GM19468 (cell line): ENCODE measurements around the gene FARP1.

Experiments
- ATAC-seq: cut with Tn5 transposase; IDR thresholded peaks from one replicate; pipeline ENCODE4 v1.9.1; 2021; ENCODE audit warnings: mild to moderate bottlenecking, moderate library complexity, moderate number of reproducible peaks; ENCODE audit not compliant: unreplicated experiment; ENCODE audit errors: extremely low read depth

The FARP1 gene

GRCh38 chr13:98299235-98299965 lies 156.5 kb downstream of the FARP1 start:
- ATAC-seq: no peak

DNA sequence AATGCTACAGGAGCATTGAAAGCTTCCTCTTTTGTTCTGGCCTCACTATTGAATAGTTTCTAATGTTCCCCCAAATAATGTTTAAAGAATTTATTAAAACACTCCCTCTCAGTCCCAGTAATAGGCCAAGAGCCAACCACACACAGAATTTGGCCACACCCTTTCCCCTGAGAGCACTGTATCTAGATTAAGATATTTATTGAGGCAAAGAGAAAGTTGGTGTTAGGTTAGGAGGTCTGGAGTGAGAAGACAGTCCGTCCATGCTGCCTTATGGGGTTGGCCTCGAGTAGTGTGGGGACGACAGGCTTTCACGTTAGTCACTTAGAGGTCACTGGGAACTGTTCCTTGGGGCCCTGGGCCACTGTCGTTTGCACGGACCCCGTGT lies 157.1 kb downstream of the FARP1 start:
- no peak for ATAC-seq

DNA sequence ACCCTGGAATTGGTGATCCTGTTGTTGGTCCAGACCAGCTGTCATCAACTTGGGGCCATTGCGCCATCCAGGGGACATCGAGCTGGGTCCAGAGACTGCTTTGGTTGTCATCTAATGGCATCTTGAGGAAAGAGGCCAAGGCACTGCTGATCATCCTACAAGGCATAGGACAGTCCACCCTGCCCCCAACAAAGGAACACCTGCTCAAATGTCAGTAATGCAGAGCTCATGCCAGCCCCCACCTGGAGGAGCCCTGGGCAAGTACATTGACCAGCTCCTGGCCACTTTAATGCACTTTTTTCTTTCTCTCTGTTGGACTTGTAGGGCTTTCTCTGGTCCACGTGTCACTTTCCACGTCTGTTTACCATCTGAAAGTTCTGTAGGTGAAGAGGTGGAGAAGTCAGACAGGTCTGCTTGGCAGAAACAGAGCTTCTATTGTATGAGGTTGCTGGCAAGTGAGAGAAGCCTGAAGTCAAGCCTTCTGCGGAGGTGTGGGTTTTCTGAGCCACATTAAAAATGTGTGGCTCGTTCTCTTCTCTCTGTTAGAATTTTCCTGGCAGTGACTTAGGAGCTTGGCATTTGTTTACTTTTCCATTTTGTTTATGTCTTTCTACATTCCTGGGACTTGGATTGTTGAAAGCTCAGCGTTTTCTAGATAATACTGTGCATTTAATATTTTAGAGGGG lies 158.2 kb downstream of the FARP1 start:
- ATAC-seq: no peak

GRCh38 chr13:98301721-98302120 lies 158.8 kb downstream of the FARP1 start:
- no peak for ATAC-seq

- ATAC-seq: no peak
Observed at GRCh38 chr13:98303858-98304257, 161.0 kb downstream of the FARP1 start.

- no peak for ATAC-seq
Observed at GRCh38 chr13:98305670-98306069, 162.8 kb downstream of the FARP1 start.

GRCh38 chr13:98307463-98308085 lies 164.7 kb downstream of the FARP1 start:
- ATAC-seq: no peak

GRCh38 chr13:98308086-98308911 lies 165.4 kb downstream of the FARP1 start:
- ATAC-seq: no peak

GRCh38 chr13:98309569-98310335 lies 166.9 kb downstream of the FARP1 start:
- ATAC-seq: no peak

DNA sequence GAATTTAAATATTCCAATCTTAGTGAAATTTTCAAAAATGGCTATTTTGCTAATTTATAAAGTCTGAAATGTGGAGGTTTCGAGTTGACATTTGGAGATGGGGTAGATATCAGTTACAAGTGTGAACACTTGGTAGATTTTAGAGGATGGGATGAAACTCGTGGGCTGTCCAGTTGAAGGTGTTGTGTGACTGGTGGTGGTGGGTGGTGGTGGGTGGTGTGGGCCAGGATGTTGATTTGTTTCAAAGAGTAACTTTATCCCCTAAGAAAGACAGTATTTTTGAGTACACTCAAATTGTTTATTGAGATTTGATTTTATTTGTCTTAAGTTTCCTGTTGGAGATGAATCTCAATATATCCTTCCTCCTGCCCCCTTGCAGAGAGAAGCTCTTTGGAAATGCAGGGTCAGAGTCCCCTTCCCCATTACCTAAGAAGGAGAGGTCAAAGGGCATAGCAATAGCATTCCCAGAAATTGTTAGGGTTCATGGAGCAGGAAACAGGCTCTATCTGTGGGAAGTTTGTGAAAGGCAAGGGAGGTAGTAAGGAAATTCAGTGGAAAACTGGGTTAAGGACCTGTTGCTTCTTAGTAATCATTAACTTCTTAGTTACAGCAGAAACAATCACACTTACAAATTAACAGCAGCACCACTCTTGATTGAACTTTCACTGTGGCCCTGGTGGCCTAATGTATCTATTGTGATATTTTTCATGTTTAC lies 167.7 kb downstream of the FARP1 start:
- no peak for ATAC-seq

DNA sequence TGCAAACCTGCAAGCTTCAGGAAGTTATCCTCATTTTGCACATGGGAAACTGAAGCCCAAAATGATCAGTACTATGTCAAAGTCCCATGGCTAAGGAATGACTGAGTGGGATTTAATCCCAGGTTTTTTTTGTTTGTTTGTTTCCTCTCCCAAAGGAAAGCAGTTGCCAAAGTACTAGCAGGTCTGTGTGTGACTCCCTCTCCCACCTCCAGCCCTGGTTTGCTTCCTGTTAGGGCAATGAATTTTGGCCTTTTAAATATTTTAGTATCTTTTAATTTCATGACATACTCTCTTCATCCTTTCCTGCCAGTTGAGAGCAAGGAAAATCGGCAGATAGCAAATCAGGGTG lies 168.3 kb downstream of the FARP1 start:
- no peak for ATAC-seq

DNA sequence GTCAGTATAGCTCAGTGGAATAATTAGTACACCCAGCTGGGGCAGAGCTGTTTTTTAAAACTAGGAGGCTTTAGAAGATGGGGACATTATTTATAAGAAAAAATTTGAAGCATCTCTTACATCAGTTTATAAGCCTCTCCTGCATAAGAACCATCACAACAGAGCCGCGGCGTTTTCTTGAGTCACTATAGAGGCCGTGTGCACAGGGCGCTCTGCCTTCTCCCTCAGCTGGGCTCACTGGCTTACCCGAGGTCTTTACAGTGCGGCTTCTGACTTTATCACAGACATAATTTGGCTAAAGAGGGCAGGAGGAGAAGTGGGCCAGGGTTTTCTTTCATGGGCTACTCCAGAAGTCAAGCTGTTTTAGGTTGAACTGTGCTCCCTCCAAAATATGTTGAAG lies 169.7 kb downstream of the FARP1 start:
- no peak for ATAC-seq

GRCh38 chr13:98313023-98313921 lies 170.4 kb downstream of the FARP1 start:
- ATAC-seq: no peak

- ATAC-seq: no peak
Observed at GRCh38 chr13:98313922-98314292, 171.0 kb downstream of the FARP1 start.

DNA sequence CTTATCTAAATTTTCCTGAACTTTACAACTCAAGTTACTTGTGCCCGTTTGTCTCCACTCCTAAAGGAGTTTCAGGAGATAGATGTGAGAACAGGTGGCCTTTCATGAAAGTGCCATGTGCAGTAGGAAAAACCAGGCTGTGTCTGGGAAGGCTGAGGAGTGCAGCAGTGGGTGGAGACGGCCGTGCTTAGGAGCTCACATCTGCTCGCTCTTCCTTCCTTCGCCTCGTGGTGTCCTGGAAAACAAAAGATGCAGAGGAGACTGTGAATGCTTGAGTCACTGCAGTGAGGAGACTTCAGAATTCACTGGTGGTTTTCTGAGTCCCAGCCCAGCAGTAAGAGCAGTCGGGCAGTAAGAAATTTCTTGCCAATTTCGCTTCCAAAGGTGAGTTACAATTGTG lies 172.6 kb downstream of the FARP1 start:
- no peak for ATAC-seq

- ATAC-seq: no peak
Observed at GRCh38 chr13:98315902-98316301, 173.0 kb downstream of the FARP1 start.

- ATAC-seq: no peak
Observed at GRCh38 chr13:98317573-98318171, 174.8 kb downstream of the FARP1 start.

DNA sequence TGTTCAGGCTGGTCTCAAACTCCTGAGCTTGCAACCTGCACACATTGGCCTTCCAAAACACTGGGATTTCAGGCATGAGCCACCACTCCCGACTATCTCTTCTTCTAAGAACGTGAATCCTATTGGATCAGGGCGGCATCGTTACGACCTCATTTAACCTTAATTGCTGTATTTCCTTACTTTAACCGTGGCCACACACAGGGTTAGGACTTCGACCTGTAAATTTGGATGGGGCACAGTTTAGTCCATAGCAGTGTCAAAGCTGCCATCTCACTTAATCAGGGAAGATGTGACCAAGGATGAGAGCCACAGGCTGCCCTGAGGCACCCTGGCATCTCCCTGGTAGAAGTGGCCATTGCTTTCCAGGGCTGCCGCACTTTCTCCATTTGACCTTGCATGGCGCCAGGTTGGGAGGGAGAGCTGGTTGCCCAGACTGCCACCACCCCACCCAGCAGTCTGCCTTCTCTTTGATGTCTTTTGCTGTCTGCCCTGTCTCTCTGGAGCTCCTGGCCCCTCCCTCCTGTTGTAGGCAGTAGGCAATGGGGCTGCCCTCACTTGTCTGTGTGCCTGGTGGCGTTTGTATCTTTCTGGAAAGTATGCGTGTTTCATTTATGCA lies 175.5 kb downstream of the FARP1 start:
- ATAC-seq: no peak
